ENCODE data around the gene MAU2.

The MAU2 gene

GRCh38 chr19:19308373-19308772 lies 12.3 kb upstream of the MAU2 start:
- DNase-seq, result no peak

GRCh38 chr19:19315444-19315843 lies 5.2 kb upstream of the MAU2 start:
- no peak for DNase-seq

GRCh38 chr19:19316082-19316481 lies 4.5 kb upstream of the MAU2 start:
- no peak for DNase-seq

GRCh38 chr19:19319732-19320360 lies 783 bp upstream of the MAU2 start:
- no peak for DNase-seq

- no peak for DNase-seq
Observed at GRCh38 chr19:19321141-19321577, 530 bp downstream of the MAU2 start.

GRCh38 chr19:19324059-19324770 lies 3.6 kb downstream of the MAU2 start:
- no peak for DNase-seq

GRCh38 chr19:19327672-19328071 lies 7.0 kb downstream of the MAU2 start:
- DNase-seq, result no peak

GRCh38 chr19:19329126-19329525 lies 8.5 kb downstream of the MAU2 start:
- no peak for DNase-seq

- no peak for DNase-seq
Observed at GRCh38 chr19:19334063-19334988, 13.7 kb downstream of the MAU2 start.

- DNase-seq, result no peak
Observed at GRCh38 chr19:19334989-19335344, 14.3 kb downstream of the MAU2 start.

GRCh38 chr19:19335408-19336158 lies 15.0 kb downstream of the MAU2 start:
- DNase-seq, result no peak

GRCh38 chr19:19336597-19336996 lies 16.0 kb downstream of the MAU2 start:
- no peak for DNase-seq

GRCh38 chr19:19337120-19337519 lies 16.5 kb downstream of the MAU2 start:
- no peak for DNase-seq

- no peak for DNase-seq
Observed at GRCh38 chr19:19338082-19338481, 17.5 kb downstream of the MAU2 start.

- DNase-seq, result no peak
Observed at GRCh38 chr19:19341026-19341425, 20.4 kb downstream of the MAU2 start.

GRCh38 chr19:19342086-19343015 lies 21.7 kb downstream of the MAU2 start:
- peak; percentile 6 for DNase-seq

GRCh38 chr19:19343016-19343362 lies 22.4 kb downstream of the MAU2 start:
- no peak for DNase-seq

GRCh38 chr19:19343762-19344161 lies 23.1 kb downstream of the MAU2 start:
- no peak for DNase-seq

- DNase-seq, result no peak
Observed at GRCh38 chr19:19345232-19345631, 24.6 kb downstream of the MAU2 start.

- no peak for DNase-seq
Observed at GRCh38 chr19:19345970-19346369, 25.3 kb downstream of the MAU2 start.

- no peak for DNase-seq
Observed at GRCh38 chr19:19347401-19348110, 26.9 kb downstream of the MAU2 start.
